GM12891 (cell line): ENCODE data around the gene STK16.

Source experiments
- POLR2A ChIP-seq: IDR thresholded peaks from 2 replicates; pipeline ENCODE4 v1.6.1; 2011; ENCODE audit warnings: low read depth, low read length, control low read depth
- POU2F2 ChIP-seq: IDR thresholded peaks from 2 replicates; pipeline ENCODE4 v1.6.1; 2011; ENCODE audit warnings: low read depth, mild to moderate bottlenecking, control low read depth, low read length, moderate library complexity

DNA sequence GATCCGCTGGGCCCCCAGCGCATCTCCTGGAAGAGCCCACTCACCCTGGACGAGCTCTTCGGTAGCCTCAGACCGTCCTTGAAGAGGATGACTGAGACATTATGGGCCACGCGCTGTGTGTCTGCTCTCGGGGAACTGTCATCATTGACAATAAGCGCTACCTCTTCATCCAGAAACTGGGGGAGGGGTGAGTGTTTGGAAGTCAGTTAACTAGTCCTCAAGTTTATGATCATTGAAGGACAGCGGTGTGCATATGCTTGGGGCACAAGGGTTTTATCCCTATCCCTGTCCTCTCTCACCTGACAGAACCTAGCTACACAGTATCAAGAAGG, 586 bp downstream of the STK16 start:
- TF ChIP-seq POLR2A: no peak
- TF ChIP-seq POU2F2: no peak
